MM.1S (cell line): ENCODE data around the gene FIGNL2.

Experiments
- DNase-seq: peaks from one replicate; pipeline ENCODE4 v3.0.0-alpha.2; 2015
- H2AFZ ChIP-seq: fragments of 300-600 bp; sonication (generic); 2 replicates; pipeline ENCODE4 v1.6.0; 2016; ENCODE audit warnings: antibody characterized with exemption, low read length
- H3F3A ChIP-seq: fragments of 300-600 bp; sonication (generic); 2 replicates; pipeline ENCODE4 v1.6.1; 2016; ENCODE audit warnings: mild to moderate bottlenecking, antibody characterized with exemption, low read length, moderate library complexity, mixed read lengths; ENCODE audit not compliant: insufficient read depth
- H3K27ac ChIP-seq: fragments of 300-600 bp; sonication (generic); 2 replicates; pipeline ENCODE4 v1.5.1; 2016; ENCODE audit warnings: mild to moderate bottlenecking, low read length
- H3K27me3 ChIP-seq: fragments of 300-600 bp; sonication (generic); replicated peaks from 2 replicates; pipeline ENCODE4 v1.6.0; 2016; ENCODE audit warnings: low read length; ENCODE audit not compliant: insufficient read depth
- H3K36me3 ChIP-seq: fragments of 300-600 bp; sonication (generic); replicated peaks from 2 replicates; pipeline ENCODE4 v1.6.1; 2016; ENCODE audit warnings: mild to moderate bottlenecking, low read length, mixed read lengths; ENCODE audit not compliant: insufficient read depth
- H3K4me1 ChIP-seq: fragments of 300-600 bp; sonication (generic); 2 replicates; pipeline ENCODE4 v1.6.1; 2016; ENCODE audit warnings: low read length, mixed read lengths
- H3K4me2 ChIP-seq: fragments of 300-600 bp; sonication (generic); 2 replicates; pipeline ENCODE4 v1.6.0; 2016; ENCODE audit warnings: low read depth, low read length
- H3K4me3 ChIP-seq: fragments of 300-600 bp; sonication (generic); 2 replicates; pipeline ENCODE4 v1.5.1; 2016; ENCODE audit warnings: low read length, mixed read lengths
- H3K79me2 ChIP-seq: fragments of 300-600 bp; sonication (generic); 2 replicates; pipeline ENCODE4 v1.6.1; 2016; ENCODE audit warnings: mixed run types, low read length, mixed read lengths
- H3K9ac ChIP-seq: fragments of 300-600 bp; sonication (generic); 2 replicates; pipeline ENCODE4 v1.6.1; 2016; ENCODE audit warnings: low read length, mixed read lengths
- H3K9me2 ChIP-seq: fragments of 300-600 bp; sonication (generic); replicated peaks from 2 replicates; pipeline ENCODE4 v1.6.1; 2016; ENCODE audit warnings: mild to moderate bottlenecking, low read length, mixed read lengths; ENCODE audit not compliant: insufficient read depth
- H3K9me3 ChIP-seq: fragments of 300-600 bp; sonication (generic); replicated peaks from 2 replicates; pipeline ENCODE4 v1.6.1; 2016; ENCODE audit warnings: mild to moderate bottlenecking, low read length, mixed read lengths; ENCODE audit not compliant: insufficient read depth
- H4K20me1 ChIP-seq: fragments of 300-600 bp; sonication (generic); 2 replicates; pipeline ENCODE4 v1.6.1; 2016; ENCODE audit warnings: mild to moderate bottlenecking, low read length, moderate library complexity, mixed read lengths; ENCODE audit not compliant: insufficient read depth
- CTCF ChIP-seq: fragments of 300-600 bp; sonication (generic); IDR thresholded peaks from 2 replicates; pipeline ENCODE4 v1.5.1; 2016; ENCODE audit warnings: antibody characterized with exemption, low read length, mixed read lengths
- EZH2 ChIP-seq: fragments of 300-600 bp; sonication (generic); optimal IDR thresholded peaks from 2 replicates; pipeline ENCODE3; 2017; ENCODE audit warnings: low read depth, mild to moderate bottlenecking, antibody characterized with exemption, low read length, mixed read lengths
- EZH2phosphoT487 ChIP-seq: fragments of 300-600 bp; sonication (generic); IDR thresholded peaks from 2 replicates; pipeline ENCODE4 v1.6.1; 2018; ENCODE audit warnings: antibody characterized with exemption, low read length

Gene FIGNL2

GRCh38 chr12:51848326-51848727, at the start of gene FIGNL2:
Gene FIGNL2 (minus strand): TSS chr12:51848718. CDS start chr12:51822413, 26,305 bp downstream.
- TF ChIP-seq EZH2phosphoT487: no peak
- no peak for TF ChIP-seq EZH2
- TF ChIP-seq CTCF: no peak
- H3K9me3 ChIP-seq: no peaks in the 10 kb centered on the region
- H3K36me3 ChIP-seq: no peaks in the 10 kb centered on the region
- peaks cover 76% of the 10 kb centered on the region for H3K27me3 ChIP-seq
- H3K9me2 ChIP-seq: no peaks in the 10 kb centered on the region
- no peak within 1 kb of the TSS for H3K4me2 ChIP-seq
- no peaks in the 10 kb centered on the region for H4K20me1 ChIP-seq
- no peaks in the 10 kb centered on the region for H3K79me2 ChIP-seq
- H2AFZ ChIP-seq: no peak within 1 kb of the TSS
- no peak within 1 kb of the TSS for H3K27ac ChIP-seq
- no peak for DNase-seq
- no peak within 1 kb of the TSS for H3K4me3 ChIP-seq
- H3K4me1 ChIP-seq: no peaks in the 10 kb centered on the region
- no peak within 1 kb of the TSS for H3K9ac ChIP-seq
- H3F3A ChIP-seq: no peaks in the 10 kb centered on the region

DNA sequence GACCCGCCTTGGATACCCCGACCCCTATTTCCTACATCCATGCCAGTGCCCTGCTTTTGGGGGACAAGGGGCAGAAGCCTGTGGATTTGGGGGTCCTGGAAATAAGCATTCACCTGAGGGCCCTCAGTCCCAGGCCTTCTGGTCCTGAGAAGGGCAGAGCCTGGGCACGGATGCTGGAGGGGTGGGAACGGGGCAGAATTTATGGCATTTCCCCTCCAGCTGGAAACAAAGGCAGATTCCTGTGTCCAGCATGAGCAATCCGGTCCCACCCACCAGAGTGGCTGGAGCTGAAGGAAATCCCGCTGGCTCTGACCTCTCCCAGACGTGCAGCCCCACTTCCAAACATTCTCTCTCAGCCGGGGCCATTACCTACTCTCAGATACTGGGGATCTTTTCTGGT, 48.7 kb upstream of the FIGNL2 start:
- no peaks in the 10 kb centered on the region for H3K36me3 ChIP-seq
- no peaks in the 10 kb centered on the region for H3K9me3 ChIP-seq
- TF ChIP-seq CTCF: no peak
- no peak for TF ChIP-seq EZH2phosphoT487
- TF ChIP-seq EZH2: no peak
- no peaks in the 10 kb centered on the region; the same call in 1 of the 2 replicates for H3K27me3 ChIP-seq
- H3F3A ChIP-seq: no peaks in the 10 kb centered on the region
- H3K79me2 ChIP-seq: no peaks in the 10 kb centered on the region
- H3K9me2 ChIP-seq: no peaks in the 10 kb centered on the region
- H3K4me1 ChIP-seq: no peaks in the 10 kb centered on the region
- no peak overlapping the region for H3K4me3 ChIP-seq
- no peak overlapping the region for H2AFZ ChIP-seq
- H4K20me1 ChIP-seq: no peaks in the 10 kb centered on the region
- no peak overlapping the region for H3K27ac ChIP-seq
- no peak overlapping the region for H3K9ac ChIP-seq
- H3K4me2 ChIP-seq: no peak overlapping the region
- no peak for DNase-seq

- H3K27ac ChIP-seq: no peak overlapping the region
- no peak overlapping the region for H2AFZ ChIP-seq
- no peak overlapping the region for H3K9ac ChIP-seq
- H3K4me2 ChIP-seq: no peak overlapping the region
- H3K36me3 ChIP-seq: no peaks in the 10 kb centered on the region
- no peaks in the 10 kb centered on the region for H3K9me3 ChIP-seq
- TF ChIP-seq EZH2phosphoT487: no peak
- no peak for TF ChIP-seq CTCF
- no peak for TF ChIP-seq EZH2
- H3K4me1 ChIP-seq: no peaks in the 10 kb centered on the region
- H3F3A ChIP-seq: no peaks in the 10 kb centered on the region
- H3K27me3 ChIP-seq: no peaks in the 10 kb centered on the region; the same call in 1 of the 2 replicates
- H3K4me3 ChIP-seq: no peak overlapping the region
- H3K79me2 ChIP-seq: no peaks in the 10 kb centered on the region
- no peaks in the 10 kb centered on the region for H4K20me1 ChIP-seq
- H3K9me2 ChIP-seq: no peaks in the 10 kb centered on the region
- DNase-seq: no peak
Measured at GRCh38 chr12:51896236-51896635, 47.7 kb upstream of the FIGNL2 start.
